Activated T-helper 17 cell treated with anti-CD3 and anti-CD28 coated beads, Interleukin-2, amount 50 U/mL, for 72 hours (primary cell): ENCODE data around the gene KBTBD3. TPM values are rescaled to one million over a fixed set of nuclear protein-coding genes. Genes with fewer than 3 reads are reported as not detected.
A peak's percentile ranks its signal among the peaks of the same experiment; 100 is the strongest.
"Not testable (repeated sequence)": the region's sequence is repeated elsewhere in the genome, so short reads cannot be mapped to it uniquely, and the experiment has no call there.

Experiments
- ATAC-seq: fragments of 150-1000 bp; cut with Tn5 transposase; replicated peaks from 2 replicates; pipeline ENCODE4 v1.10.0; 2021; ENCODE audit warnings: mild to moderate bottlenecking, moderate library complexity
- H3K27ac Mint-ChIP-seq: one replicate; pipeline ENCODE4 v1.8.0; 2022; ENCODE audit warnings: mixed read lengths
- H3K27me3 Mint-ChIP-seq: one replicate; pipeline ENCODE4 v1.8.0; 2022; ENCODE audit warnings: mixed read lengths
- H3K36me3 Mint-ChIP-seq: one replicate; pipeline ENCODE4 v1.8.0; 2022; ENCODE audit warnings: low read depth, mild to moderate bottlenecking, mixed read lengths
- H3K4me1 Mint-ChIP-seq: one replicate; pipeline ENCODE4 v1.8.0; 2022; ENCODE audit warnings: mixed read lengths
- H3K4me3 Mint-ChIP-seq: one replicate; pipeline ENCODE4 v1.8.0; 2022; ENCODE audit warnings: mild to moderate bottlenecking, mixed read lengths
- H3K9me3 Mint-ChIP-seq: one replicate; pipeline ENCODE4 v1.8.0; 2022; ENCODE audit warnings: mixed read lengths
- total RNA-seq, 2 donors: library from RNA; stranded (reverse); gene quantifications; one replicate each; pipeline ENCODE4 v1.2.3, GENCODE V29; 2022

KBTBD3 gene
- total RNA-seq, 2 donors from 2014 or later = 6.0 to 14.3 TPM

- peak within 1 kb of the TSS; percentile 92 for H3K4me3 Mint-ChIP-seq
- peak; percentile 20 for ATAC-seq
- peak within 1 kb of the TSS; percentile 95 for H3K27ac Mint-ChIP-seq
- H3K36me3 Mint-ChIP-seq = peaks cover 41% of the 10 kb centered on the region
- H3K4me1 Mint-ChIP-seq = peaks cover 31% of the 10 kb centered on the region
- no peaks in the 10 kb centered on the region for H3K27me3 Mint-ChIP-seq
- no peaks in the 10 kb centered on the region for H3K9me3 Mint-ChIP-seq
Measured at GRCh38 chr11:106077609-106078455, 685 bp upstream of the KBTBD3 start, which contains the start of gene AASDHPPT. AASDHPPT (plus strand) TSS chr11:106077662; CDS start chr11:106077711, 49 bp downstream.

GRCh38 chr11:106076171-106076918 lies 802 bp downstream of the KBTBD3 start:
- Mint-ChIP-seq H3K4me3 (peak overlapping the region; percentile 92), H3K27me3 (no peaks in the 10 kb centered on the region), H3K36me3 (peaks cover 26% of the 10 kb centered on the region), H3K9me3 (no peaks in the 10 kb centered on the region), H3K27ac (peak overlapping the region; percentile 95), H3K4me1 (peaks cover 27% of the 10 kb centered on the region)
- ATAC-seq = no peak

- Mint-ChIP-seq H3K27ac (no peak overlapping the region), H3K36me3 (peaks cover 9% of the 10 kb centered on the region), H3K4me3 (no peak overlapping the region), H3K9me3 (no peaks in the 10 kb centered on the region), H3K4me1 (peaks cover 24% of the 10 kb centered on the region), H3K27me3 (no peaks in the 10 kb centered on the region)
- ATAC-seq = no peak
Measured at GRCh38 chr11:106072804-106073203, 4.3 kb downstream of the KBTBD3 start.

GRCh38 chr11:106070606-106071005 lies 6.5 kb downstream of the KBTBD3 start:
- peaks cover 22% of the 10 kb centered on the region for H3K4me1 Mint-ChIP-seq
- no peaks in the 10 kb centered on the region for H3K9me3 Mint-ChIP-seq
- no peak overlapping the region for H3K27ac Mint-ChIP-seq
- H3K36me3 Mint-ChIP-seq = peaks cover 13% of the 10 kb centered on the region
- no peak overlapping the region for H3K4me3 Mint-ChIP-seq
- H3K27me3 Mint-ChIP-seq = no peaks in the 10 kb centered on the region
- no peak for ATAC-seq

GRCh38 chr11:106063009-106063408 lies 14.1 kb downstream of the KBTBD3 start:
- Mint-ChIP-seq H3K9me3 (no peaks in the 10 kb centered on the region), H3K27ac (peak overlapping the region; percentile 49), H3K4me1 (peaks cover 19% of the 10 kb centered on the region), H3K27me3 (no peaks in the 10 kb centered on the region), H3K36me3 (peaks cover 13% of the 10 kb centered on the region), H3K4me3 (no peak overlapping the region)
- peak; percentile 64 for ATAC-seq

GRCh38 chr11:106061954-106062949 lies 14.9 kb downstream of the KBTBD3 start:
- Mint-ChIP-seq H3K4me3 (peak overlapping the region; percentile 7), H3K4me1 (peaks cover 17% of the 10 kb centered on the region), H3K36me3 (peaks cover 17% of the 10 kb centered on the region), H3K27ac (peak overlapping the region; percentile 49), H3K27me3 (no peaks in the 10 kb centered on the region), H3K9me3 (no peaks in the 10 kb centered on the region)
- ATAC-seq = peak; percentile 78

- Mint-ChIP-seq H3K36me3 (peaks cover 17% of the 10 kb centered on the region), H3K4me3 (no peak overlapping the region), H3K27ac (no peak overlapping the region), H3K9me3 (no peaks in the 10 kb centered on the region), H3K27me3 (no peaks in the 10 kb centered on the region), H3K4me1 (peaks cover 17% of the 10 kb centered on the region)
- no peak for ATAC-seq
Measured at GRCh38 chr11:106061249-106061784, 15.8 kb downstream of the KBTBD3 start.

GRCh38 chr11:106059617-106060016 lies 17.5 kb downstream of the KBTBD3 start:
- ATAC-seq = no peak
- H3K27ac Mint-ChIP-seq = no peak overlapping the region
- H3K4me3 Mint-ChIP-seq = no peak overlapping the region
- H3K27me3 Mint-ChIP-seq = no peaks in the 10 kb centered on the region
- peaks cover 13% of the 10 kb centered on the region for H3K4me1 Mint-ChIP-seq
- H3K9me3 Mint-ChIP-seq = no peaks in the 10 kb centered on the region
- peaks cover 13% of the 10 kb centered on the region for H3K36me3 Mint-ChIP-seq

GRCh38 chr11:106058377-106058776 lies 18.8 kb downstream of the KBTBD3 start:
- not testable (repeated sequence) for H3K27me3 Mint-ChIP-seq, H3K4me3 Mint-ChIP-seq, H3K27ac Mint-ChIP-seq, H3K9me3 Mint-ChIP-seq, ATAC-seq
- H3K36me3 Mint-ChIP-seq = peaks cover 13% of the 10 kb centered on the region
- peaks cover 13% of the 10 kb centered on the region for H3K4me1 Mint-ChIP-seq

- H3K9me3 Mint-ChIP-seq = no peaks in the 10 kb centered on the region
- no peaks in the 10 kb centered on the region for H3K27me3 Mint-ChIP-seq
- no peak overlapping the region for H3K4me3 Mint-ChIP-seq
- H3K4me1 Mint-ChIP-seq = no peaks in the 10 kb centered on the region
- H3K27ac Mint-ChIP-seq = no peak overlapping the region
- no peaks in the 10 kb centered on the region for H3K36me3 Mint-ChIP-seq
- ATAC-seq = no peak
Measured at GRCh38 chr11:106051103-106051502, 26.0 kb downstream of the KBTBD3 start.

- Mint-ChIP-seq H3K27me3 (no peaks in the 10 kb centered on the region), H3K4me3 (no peak overlapping the region), H3K4me1 (no peaks in the 10 kb centered on the region), H3K27ac (no peak overlapping the region), H3K9me3 (no peaks in the 10 kb centered on the region), H3K36me3 (no peaks in the 10 kb centered on the region)
- ATAC-seq = no peak
Measured at GRCh38 chr11:106049727-106050476, 27.2 kb downstream of the KBTBD3 start.

- Mint-ChIP-seq H3K36me3 (no peaks in the 10 kb centered on the region), H3K4me1 (no peaks in the 10 kb centered on the region), H3K27me3 (peaks cover 5% of the 10 kb centered on the region), H3K9me3 (no peaks in the 10 kb centered on the region), H3K27ac (no peak overlapping the region), H3K4me3 (no peak overlapping the region)
- no peak for ATAC-seq
Measured at GRCh38 chr11:106047631-106048030, 29.5 kb downstream of the KBTBD3 start.

- H3K4me3 Mint-ChIP-seq = no peak overlapping the region
- H3K27me3 Mint-ChIP-seq = peaks cover 9% of the 10 kb centered on the region
- H3K36me3 Mint-ChIP-seq = no peaks in the 10 kb centered on the region
- no peaks in the 10 kb centered on the region for H3K9me3 Mint-ChIP-seq
- no peaks in the 10 kb centered on the region for H3K4me1 Mint-ChIP-seq
- ATAC-seq = no peak
- H3K27ac Mint-ChIP-seq = no peak overlapping the region
Measured at GRCh38 chr11:106043540-106043939, 33.6 kb downstream of the KBTBD3 start.
